Measurements from ENCODE around the gene RPP14. TPM values are rescaled to one million over a fixed set of nuclear protein-coding genes. Genes with fewer than 3 reads are reported as not detected.

Gene RPP14
- total and polyA plus RNA-seq, 12 donors, result 12.5 to 34.4 (median 23.2) TPM

GRCh38 chr3:58356054-58356453, 50.0 kb downstream of the RPP14 start:
- Histone ChIP-seq H3K4me1 (peaks cover 0 to 65% (median 9%) of the 10 kb centered on the region in 9 donors), H3K27me3 (no peaks in the 10 kb centered on the region), H3K4me3 (no peak overlapping the region), H3K9me3 (no peaks in the 10 kb centered on the region), H3K27ac (peak overlapping the region in 1 of 10 donors; percentile 17), H3K36me3 (no peaks in the 10 kb centered on the region)
- DNase-seq, result peak in 1 of 2 donors; percentile 16
- 43 to 48% methylated on average over 4 of the region's 4 CpGs for WGBS, 2 donors
- peak in 2 of 8 donors; percentile 44 to 63 for ATAC-seq
- TF ChIP-seq CTCF (IDR thresholded peaks at IDR 0.05), result no peak
- intact Hi-C loops (cut with DNase I), result loop anchor here in 1 of 10 donors (10.0 kb wide), 1 partner anchor 139 kb away; the partner anchor contains the start of gene KCTD6

- Histone ChIP-seq H3K9me3 (no peaks in the 10 kb centered on the region), H3K36me3 (no peaks in the 10 kb centered on the region), H3K27ac (no peak overlapping the region), H3K4me1 (peaks cover 0 to 53% (median 8%) of the 10 kb centered on the region in 9 donors), H3K4me3 (no peak overlapping the region), H3K27me3 (no peaks in the 10 kb centered on the region)
- intact Hi-C loops (cut with DNase I), result loop anchor here in 1 of 10 donors (10.0 kb wide), 1 partner anchor 137 kb away; the partner anchor contains the start of gene KCTD6
- WGBS, 2 donors, result 94 to 97% methylated on average over 3 of the region's 3 CpGs
- ATAC-seq (no peak), DNase-seq (no peak)
- no peak for TF ChIP-seq CTCF (IDR thresholded peaks at IDR 0.05)
Observed at GRCh38 chr3:58357402-58357801, 51.4 kb downstream of the RPP14 start.

- TF ChIP-seq CTCF (IDR thresholded peaks at IDR 0.05), result no peak
- no peak for ATAC-seq
Observed at GRCh38 chr3:58358092-58358491, 52.0 kb downstream of the RPP14 start.

GRCh38 chr3:58358808-58359207, 52.8 kb downstream of the RPP14 start:
- intact Hi-C loops (cut with DNase I), result loop anchor here in 1 of 10 donors (10.0 kb wide), 1 partner anchor 136 kb away; the partner anchor contains the start of gene KCTD6
- WGBS, 2 donors, result 72 to 73% methylated on average over 4 of the region's 4 CpGs
- DNase-seq (no peak), ATAC-seq (no peak)
- H3K27ac ChIP-seq, result no peak overlapping the region
- H3K27me3 ChIP-seq, result no peaks in the 10 kb centered on the region
- no peaks in the 10 kb centered on the region for H3K9me3 ChIP-seq
- peaks cover 0 to 40% (median 8%) of the 10 kb centered on the region in 9 donors for H3K4me1 ChIP-seq
- no peaks in the 10 kb centered on the region for H3K36me3 ChIP-seq
- no peak for TF ChIP-seq CTCF (IDR thresholded peaks at IDR 0.05)
- H3K4me3 ChIP-seq, result no peak overlapping the region

More at GRCh38 chr3:58358092-58358491, 52.0 kb downstream of the RPP14 start:
- no peaks in the 10 kb centered on the region for H3K27me3 ChIP-seq
- no peak overlapping the region for H3K4me3 ChIP-seq
- H3K4me1 ChIP-seq, result peaks cover 0 to 46% (median 8%) of the 10 kb centered on the region in 9 donors
- H3K27ac ChIP-seq, result no peak overlapping the region
- DNase-seq, result no peak
- no peaks in the 10 kb centered on the region for H3K36me3 ChIP-seq
- H3K9me3 ChIP-seq, result no peaks in the 10 kb centered on the region
- intact Hi-C loops (cut with DNase I), result loop anchor here in 1 of 10 donors (10.0 kb wide), 1 partner anchor 137 kb away; the partner anchor contains the start of gene KCTD6
- WGBS, 2 donors, result 97 to 99% methylated on average over 3 of the region's 3 CpGs
